Activated CD4-positive, alpha-beta T cell treated with anti-CD3 and anti-CD28 coated beads, Interleukin-2, amount 50 U/mL, for 48 hours (primary cell): ENCODE data around the gene FAM114A1.
"Not testable (repeated sequence)": the region's sequence is repeated elsewhere in the genome, so short reads cannot be mapped to it uniquely, and the experiment has no call there.

Experiments
- DNase-seq, 2 experiments: peaks; one replicate each; pipeline ENCODE4 v3.0.0-alpha.2; 2020

FAM114A1 gene

DNA sequence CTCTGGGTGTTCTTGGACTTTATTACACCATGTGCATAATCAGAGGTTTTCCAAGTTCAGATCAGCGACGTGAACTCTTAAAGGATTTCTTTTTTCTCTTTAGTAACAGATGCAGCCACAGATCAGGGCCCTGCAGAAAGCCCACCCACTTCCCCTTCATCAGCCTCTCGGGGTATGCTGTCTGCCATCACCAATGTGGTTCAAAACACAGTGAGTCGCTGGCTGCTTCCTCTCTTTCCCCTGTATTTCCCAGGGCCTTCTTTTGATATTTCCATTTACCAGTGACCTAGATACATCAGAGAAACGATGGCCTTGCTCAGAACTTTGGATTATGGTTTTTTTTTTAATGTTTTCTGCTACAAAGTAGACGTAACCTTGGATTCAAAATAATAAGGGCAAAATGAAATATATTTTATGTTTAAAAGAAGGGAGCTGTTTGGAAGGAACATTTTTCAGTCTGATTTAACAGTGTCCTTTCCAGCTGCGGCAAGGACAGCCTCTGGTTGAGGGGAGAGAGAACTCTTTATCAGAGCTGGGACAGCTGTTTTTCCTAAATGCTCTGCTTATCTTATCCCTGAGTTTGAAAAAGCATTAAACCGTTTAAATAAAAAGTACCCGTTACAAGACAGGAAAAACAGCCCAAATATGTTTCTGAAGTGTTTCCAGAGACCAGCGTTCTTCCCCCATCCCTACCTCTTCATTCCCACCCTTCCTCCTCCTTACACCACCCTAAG is 38.2 kb downstream of the FAM114A1 start:
- DNase-seq, result no peak

GRCh38 chr4:38907696-38908270 is 40.2 kb downstream of the FAM114A1 start:
- no peak for DNase-seq

- DNase-seq, result no peak
Measured at GRCh38 chr4:38909015-38909414, 41.4 kb downstream of the FAM114A1 start.

- no peak for DNase-seq
Measured at GRCh38 chr4:38911257-38911656, 43.7 kb downstream of the FAM114A1 start.

- DNase-seq, result no peak
Measured at GRCh38 chr4:38914854-38915253, 47.2 kb downstream of the FAM114A1 start.

GRCh38 chr4:38916267-38916666 is 48.7 kb downstream of the FAM114A1 start:
- DNase-seq, result not testable (repeated sequence)

DNA sequence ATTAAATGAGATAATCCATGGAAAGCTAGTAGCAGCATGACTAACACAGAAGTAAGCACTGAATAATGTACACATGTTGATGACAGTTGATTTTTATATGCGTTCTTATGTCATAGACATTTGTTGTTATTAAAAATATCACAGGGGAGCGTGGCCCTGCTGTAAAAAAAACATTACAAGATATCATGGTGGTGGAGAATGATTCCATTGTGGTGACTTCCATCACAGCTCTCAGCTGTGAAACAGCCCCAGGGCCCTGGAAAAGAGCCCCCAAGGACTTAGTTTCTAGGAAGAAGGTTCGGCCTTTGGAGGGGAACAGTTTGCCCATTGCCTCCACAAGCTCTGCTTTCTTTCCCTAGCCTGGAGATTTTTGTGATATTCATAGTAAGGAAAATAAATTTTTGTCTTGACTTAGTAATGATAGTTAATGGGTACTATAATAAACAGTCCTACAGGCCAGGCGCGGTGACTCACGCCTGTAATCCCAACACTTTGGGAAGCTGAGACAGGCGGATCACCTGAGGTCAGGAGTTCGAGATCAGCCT is 49.9 kb downstream of the FAM114A1 start:
- no peak for DNase-seq

DNA sequence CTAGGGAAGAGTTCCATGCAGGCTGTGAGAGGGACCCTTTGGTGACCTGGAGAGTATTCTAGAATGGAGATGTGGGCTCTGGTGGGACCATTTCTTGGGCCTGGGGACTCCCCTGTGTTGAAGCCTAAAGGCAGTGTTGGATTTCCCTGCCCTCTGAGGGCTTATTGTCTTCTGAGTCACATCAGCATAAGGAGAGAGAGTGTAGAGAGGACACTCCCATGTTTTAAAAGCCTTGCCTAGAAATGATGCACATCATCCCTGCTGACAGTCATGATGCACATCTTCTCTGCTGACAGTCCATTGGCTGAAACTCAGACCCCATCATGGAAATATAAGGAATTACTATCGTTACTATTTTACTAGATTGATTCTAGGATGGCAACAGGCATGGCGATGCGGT is 51.9 kb downstream of the FAM114A1 start:
- DNase-seq, result no peak

GRCh38 chr4:38920186-38920585 is 52.6 kb downstream of the FAM114A1 start:
- no peak for DNase-seq

DNA sequence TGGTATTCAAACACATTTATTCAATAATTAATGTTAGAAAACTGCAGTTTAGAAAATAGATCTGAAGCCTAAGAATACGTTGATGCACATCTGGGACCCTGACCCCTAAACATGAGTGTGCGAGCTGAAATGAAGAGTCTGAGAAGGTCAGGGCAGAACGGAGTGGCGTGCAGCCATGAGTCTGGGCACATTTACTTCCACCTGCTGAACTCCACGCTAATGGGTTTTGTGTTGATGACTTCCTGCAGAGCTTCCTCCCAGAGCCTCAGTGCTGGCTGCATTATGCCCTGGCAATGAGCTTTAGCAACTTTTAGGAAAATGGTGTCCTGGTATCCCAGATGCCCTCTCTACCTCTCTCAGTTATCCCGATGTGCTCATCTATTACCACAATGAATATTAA is 53.1 kb downstream of the FAM114A1 start:
- DNase-seq, result no peak

DNA sequence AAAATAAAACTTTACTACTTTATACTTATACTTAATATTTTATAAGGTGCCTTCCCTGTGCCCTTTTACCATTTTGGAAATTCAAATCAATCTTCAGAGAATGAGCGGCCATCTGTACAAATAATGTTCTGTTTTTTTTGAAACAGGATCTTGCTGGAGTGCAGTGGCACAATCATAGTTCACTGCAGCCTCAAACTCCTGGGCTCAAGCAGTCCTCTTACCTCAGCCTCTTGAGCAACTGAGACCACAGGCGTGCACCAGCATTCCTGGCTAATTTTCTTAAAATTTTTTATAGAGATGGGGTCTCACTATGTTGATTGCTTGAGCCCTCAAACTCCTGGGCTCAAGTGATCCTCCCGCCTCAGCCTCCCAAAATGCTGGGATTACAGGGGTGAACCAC is 53.5 kb downstream of the FAM114A1 start:
- no peak for DNase-seq

- DNase-seq, result no peak
Measured at GRCh38 chr4:38923746-38924145, 56.1 kb downstream of the FAM114A1 start.

- no peak for DNase-seq
Measured at GRCh38 chr4:38924353-38924752, 56.7 kb downstream of the FAM114A1 start.

DNA sequence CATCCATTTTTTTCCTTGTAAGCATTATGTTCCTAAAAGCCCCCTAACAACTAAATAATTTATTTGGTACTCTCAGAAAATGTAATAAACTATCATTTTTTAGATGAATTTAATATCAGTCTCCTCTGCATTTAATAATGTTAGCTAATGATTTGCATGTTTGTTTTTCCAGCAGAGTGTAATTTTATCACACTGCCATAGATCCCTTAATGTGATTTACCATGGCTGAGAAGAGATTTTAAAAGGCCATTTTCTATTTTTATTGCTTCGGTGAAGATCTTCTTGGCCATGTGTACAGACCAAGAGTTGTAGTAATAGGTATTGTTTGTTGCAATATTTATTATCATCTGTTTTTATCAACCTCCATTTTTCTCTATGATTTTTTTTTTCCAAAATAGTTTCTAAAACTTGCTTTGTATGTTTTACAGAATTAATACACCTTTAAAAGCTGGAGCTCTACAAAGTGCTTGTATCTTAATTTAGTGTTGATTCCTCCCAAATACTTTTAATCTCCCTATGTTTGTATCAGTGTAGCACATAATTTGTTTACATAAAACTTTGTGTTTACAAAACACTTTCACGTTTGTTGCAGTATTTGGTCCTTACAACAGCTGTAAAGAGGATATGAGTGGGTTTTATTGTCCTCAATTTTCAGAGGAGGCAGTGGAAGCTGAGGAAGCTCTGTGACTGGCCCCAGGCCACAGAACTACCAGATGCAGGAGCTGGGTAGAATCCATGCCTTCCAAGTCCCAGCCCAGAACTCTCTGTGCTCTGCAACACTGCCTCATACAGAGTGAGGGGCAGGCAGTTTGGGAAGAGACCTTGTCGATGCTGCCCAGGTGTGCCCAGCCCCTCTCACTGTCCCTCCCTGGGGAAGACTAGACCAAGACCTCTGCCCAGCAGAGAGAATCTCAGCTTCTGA is 58.1 kb downstream of the FAM114A1 start:
- DNase-seq, result no peak

DNA sequence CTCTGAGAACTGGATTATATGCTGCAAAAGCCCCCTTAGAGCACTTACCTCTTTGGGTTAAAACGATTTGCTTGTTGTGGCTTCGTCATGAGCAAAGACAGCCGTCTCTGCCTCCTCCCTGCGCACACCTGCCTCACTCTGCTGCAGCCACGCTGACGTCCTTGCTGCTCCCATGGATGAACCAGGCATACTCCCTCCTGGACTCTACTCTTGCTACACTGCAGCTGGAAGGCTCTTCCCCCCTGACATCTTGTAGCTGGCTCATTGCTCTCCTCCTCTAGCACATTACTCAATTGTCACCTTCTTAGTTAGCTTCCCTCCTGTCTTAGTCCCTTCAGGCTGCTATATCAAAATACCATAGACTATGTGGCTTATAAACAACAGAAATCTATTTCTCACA is 59.3 kb downstream of the FAM114A1 start:
- DNase-seq, result no peak

DNA sequence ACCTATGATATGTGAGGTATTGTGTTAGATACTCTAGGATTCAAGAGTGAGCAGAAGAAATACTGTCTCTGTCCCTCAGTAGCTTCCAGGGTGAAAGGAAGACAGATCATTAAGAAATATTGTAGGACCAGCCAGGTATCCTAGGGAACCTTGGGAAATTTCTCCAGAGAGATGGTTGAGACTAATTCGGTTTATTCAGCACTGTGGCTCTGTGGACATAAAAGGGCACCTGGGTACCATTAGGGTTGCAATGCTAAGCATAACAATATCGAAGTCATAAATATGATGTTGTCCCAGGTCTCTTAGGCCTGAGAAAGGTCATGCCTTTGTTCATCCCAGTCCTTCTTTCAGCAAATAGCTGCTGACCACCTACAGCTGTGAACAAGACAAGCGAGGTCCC is 61.0 kb downstream of the FAM114A1 start:
- no peak for DNase-seq

DNA sequence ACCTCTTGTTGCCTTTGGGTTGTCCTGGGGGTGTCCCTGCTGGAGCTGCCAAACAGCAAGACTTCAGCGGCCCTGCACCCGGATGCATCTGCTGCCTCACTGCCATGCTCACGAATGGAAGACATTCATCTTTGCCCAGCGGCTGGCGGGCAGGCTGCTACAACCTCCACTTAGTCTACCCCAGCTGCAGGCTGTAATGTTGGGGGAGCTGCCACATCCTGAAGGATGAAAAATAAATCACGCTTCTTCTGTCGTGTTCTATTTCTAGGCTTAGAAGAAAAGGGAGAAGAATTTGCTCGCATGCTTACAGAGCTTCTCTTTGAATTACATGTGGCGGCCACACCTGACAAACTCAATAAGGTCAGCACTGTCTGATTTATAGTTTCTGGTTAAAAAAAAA is 61.4 kb downstream of the FAM114A1 start:
- DNase-seq, result no peak

DNA sequence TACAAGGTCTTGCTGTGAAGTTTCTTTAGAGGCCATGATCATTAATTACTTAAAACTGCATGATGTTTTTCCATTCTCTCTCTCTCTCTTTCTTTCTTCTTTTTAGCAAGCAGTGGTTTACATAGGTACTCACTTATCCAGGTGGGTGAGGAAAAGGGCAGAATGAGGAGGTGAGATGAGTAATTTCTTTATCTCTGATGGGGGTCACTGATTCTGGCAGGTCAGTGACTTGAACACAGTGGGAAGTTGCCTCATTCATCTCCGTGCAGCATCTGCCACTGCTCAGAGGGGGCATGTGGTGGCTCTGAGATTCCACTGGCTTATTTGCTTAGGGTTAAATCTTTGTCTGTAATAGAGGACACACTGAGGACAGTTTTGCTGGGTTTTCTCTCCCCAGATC is 62.6 kb downstream of the FAM114A1 start:
- DNase-seq, result no peak

DNA sequence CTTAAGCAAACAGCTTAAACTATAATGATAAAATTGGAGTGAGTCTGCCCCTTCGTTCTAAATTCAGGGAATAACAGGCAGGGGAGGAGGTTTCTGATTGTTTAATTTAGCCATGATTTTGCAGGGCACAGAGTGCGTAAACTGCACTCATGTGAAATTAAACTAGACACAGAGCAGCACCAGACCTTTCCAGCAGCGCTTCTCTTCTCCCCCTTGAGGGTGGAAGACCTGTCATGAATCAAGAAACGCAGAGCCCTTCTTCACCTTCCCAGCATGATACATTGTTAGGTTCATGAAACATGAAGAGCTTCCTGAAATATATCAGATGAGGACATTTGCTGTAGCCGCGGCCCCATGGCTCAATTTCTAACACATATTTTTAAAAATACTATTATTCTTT is 63.1 kb downstream of the FAM114A1 start:
- DNase-seq, result no peak

DNA sequence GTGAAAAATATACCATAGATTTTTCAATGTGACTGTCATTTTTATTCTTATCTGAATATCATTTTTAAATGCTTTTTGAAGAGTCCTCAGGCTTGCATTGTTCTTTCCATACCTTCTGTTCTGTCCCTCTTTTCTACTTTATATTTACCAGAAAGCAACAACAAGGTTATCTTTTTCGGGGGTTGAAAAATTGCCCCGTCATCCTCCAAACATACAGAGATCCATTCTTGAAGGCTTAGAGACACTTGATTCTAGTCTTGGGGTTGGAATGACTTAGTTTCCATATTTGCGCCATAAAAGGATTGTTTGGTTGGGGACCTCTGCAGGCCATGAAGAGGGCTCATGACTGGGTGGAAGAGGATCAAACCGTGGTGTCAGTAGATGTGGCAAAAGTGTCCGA is 63.5 kb downstream of the FAM114A1 start:
- no peak for DNase-seq

DNA sequence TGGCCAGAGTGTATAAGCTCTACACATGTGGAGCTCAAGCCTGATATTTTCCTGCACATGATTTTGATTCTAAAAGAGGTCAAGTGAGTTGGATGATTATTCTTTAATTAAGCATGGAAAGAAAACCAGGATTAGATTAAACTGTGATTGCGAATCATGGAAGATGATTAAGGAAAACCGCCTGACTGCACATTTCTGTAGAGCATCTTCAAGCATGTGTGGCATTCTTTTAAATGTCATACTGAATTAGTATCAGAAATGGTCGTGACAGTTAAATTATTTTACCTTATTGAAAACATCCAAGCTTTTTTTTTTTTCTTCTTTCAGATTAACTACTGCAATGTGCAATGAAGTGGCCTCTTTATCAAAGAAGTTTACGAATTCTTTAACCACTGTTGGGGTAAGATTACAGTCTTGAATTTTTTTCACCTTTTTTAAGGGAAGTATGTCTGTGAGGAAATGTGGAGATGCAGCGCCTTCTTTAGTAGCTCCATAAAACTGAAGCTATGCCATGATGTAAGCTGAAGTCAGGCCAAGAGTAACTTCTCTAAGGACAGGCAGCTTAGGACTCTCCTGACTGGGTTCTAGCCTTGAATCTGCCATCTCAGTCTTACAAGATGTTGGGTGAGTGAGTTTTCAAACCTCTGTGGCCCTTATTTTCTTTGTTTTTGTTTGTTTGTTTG is 67.9 kb downstream of the FAM114A1 start:
- DNase-seq, result no peak

GRCh38 chr4:38939165-38939564 is 71.6 kb downstream of the FAM114A1 start:
- no peak for DNase-seq

GRCh38 chr4:38940476-38940875 is 72.9 kb downstream of the FAM114A1 start:
- DNase-seq, result no peak
